Measurements from ENCODE around the gene PALLD. TPM values are rescaled to one million over a fixed set of nuclear protein-coding genes. Genes with fewer than 3 reads are reported as not detected.

The PALLD gene
- total RNA-seq, 4 donors from 2014 or later, result 93.3 to 214 (median 174) TPM

DNA sequence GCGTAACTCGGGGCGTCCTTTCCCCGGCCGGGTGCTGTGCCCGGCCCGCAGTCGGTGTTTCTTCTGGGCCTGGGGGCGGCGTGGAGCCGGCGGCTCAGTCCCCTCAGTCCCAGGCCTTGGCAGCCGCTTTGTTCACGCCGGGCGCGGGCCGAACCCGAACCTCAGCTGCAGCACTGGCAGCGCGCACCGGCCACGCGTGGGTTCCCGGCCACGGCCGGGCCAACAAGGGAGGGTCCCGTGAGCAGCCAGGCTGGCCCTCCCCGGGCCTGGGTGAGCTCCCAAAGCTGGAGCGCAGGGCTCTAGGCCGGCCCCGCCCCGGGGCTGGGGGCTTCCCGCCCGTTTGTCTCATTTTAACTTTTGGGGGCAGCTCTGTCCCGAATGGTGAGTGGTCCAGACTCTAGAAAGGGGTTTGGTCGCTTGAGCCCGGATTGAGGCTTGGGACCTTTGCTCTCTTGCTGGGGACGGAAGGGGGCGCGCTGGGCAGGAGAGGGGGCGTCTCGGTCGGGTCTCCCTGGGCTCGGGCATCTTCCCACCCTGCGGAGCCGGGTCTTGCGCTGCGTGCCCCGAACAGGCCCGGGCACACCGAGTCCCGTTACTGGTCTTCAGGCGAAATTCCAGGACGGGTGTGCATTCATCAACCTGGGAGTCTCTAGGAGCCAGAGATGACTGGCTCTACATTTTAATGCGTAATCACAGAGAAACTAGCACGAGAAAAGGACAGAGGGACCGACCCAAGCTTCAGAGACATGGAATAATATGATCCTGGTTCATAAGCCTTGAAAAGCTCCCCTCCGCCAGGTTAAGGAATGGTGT, 336.1 kb downstream of the PALLD start:
- Histone ChIP-seq H3K4me1 (peaks cover 0 to 29% (median 0%) of the 10 kb centered on the region in 4 donors), H3K36me3 (no peaks in the 10 kb centered on the region), H3K9me3 (no peaks in the 10 kb centered on the region), H3K4me3 (peak overlapping the region; percentile 62 to 86 (median 78)), H3K27me3 (no peaks in the 10 kb centered on the region), H3K27ac (peak overlapping the region; percentile 80 to 92 (median 84))
- 5 to 17% methylated on average over 8 to 48 of the region's 59 CpGs for WGBS, 2 donors
- TF ChIP-seq POLR2A (IDR thresholded peaks at IDR 0.05), result no peak
- TF ChIP-seq, protein P1, sequence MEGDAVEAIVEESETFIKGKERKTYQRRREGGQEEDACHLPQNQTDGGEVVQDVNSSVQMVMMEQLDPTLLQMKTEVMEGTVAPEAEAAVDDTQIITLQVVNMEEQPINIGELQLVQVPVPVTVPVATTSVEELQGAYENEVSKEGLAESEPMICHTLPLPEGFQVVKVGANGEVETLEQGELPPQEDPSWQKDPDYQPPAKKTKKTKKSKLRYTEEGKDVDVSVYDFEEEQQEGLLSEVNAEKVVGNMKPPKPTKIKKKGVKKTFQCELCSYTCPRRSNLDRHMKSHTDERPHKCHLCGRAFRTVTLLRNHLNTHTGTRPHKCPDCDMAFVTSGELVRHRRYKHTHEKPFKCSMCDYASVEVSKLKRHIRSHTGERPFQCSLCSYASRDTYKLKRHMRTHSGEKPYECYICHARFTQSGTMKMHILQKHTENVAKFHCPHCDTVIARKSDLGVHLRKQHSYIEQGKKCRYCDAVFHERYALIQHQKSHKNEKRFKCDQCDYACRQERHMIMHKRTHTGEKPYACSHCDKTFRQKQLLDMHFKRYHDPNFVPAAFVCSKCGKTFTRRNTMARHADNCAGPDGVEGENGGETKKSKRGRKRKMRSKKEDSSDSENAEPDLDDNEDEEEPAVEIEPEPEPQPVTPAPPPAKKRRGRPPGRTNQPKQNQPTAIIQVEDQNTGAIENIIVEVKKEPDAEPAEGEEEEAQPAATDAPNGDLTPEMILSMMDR (IDR thresholded peaks at IDR 0.05), result peak in 2 of 5 experiments; percentile 15 to 24
- peak in 1 of 2 donors; percentile 42 for DNase-seq (ENCODE audit: low spot score in 2 of 2)

DNA sequence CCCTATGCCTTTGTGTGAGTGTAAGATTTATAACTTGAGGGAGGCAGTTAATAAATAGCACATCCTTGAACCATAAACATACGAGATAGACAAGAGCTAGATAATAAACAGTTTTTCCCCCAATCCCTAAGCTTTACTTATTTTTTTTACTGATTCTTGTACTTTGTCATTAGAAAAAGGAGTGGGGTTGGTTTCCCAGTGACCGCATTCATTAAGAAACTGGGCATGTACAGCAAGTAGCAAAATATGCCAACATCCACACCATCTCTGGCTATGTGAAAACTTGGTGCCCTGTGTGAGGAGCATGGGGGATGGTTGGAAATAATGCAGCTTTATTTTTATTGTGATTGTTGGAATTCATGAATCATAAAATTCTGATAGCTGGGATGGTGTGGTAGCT, 337.0 kb downstream of the PALLD start:
- Histone ChIP-seq H3K36me3 (no peaks in the 10 kb centered on the region), H3K4me1 (peaks cover 0 to 29% (median 0%) of the 10 kb centered on the region in 4 donors), H3K27ac (peak overlapping the region in 3 of 4 donors; percentile 80 to 92 (median 82)), H3K27me3 (no peaks in the 10 kb centered on the region), H3K9me3 (no peaks in the 10 kb centered on the region), H3K4me3 (peak overlapping the region in 2 of 4 donors; percentile 62 to 81)
- 46 to 50% methylated on average over 2 of the region's 2 CpGs for WGBS, 2 donors
- no peak for DNase-seq (ENCODE audit: low spot score in 2 of 2)
- TF ChIP-seq, protein P1 (IDR thresholded peaks at IDR 0.05), result no peak
- TF ChIP-seq EP300 (IDR thresholded peaks at IDR 0.05) (no peak), POLR2A (IDR thresholded peaks at IDR 0.05) (no peak)

- Histone ChIP-seq H3K27ac (no peak overlapping the region), H3K27me3 (no peaks in the 10 kb centered on the region), H3K4me3 (no peak overlapping the region), H3K9me3 (no peaks in the 10 kb centered on the region), H3K36me3 (no peaks in the 10 kb centered on the region), H3K4me1 (peaks cover 0 to 46% (median 4%) of the 10 kb centered on the region in 4 donors)
- 85 to 87% methylated on average over 9 of the region's 9 CpGs for WGBS, 2 donors
- no peak for DNase-seq (ENCODE audit: low spot score in 2 of 2)
- TF ChIP-seq, protein P1 (IDR thresholded peaks at IDR 0.05), result no peak
- no peak for TF ChIP-seq EP300 (IDR thresholded peaks at IDR 0.05)
- TF ChIP-seq POLR2A (IDR thresholded peaks at IDR 0.05), result no peak
Observed at GRCh38 chr4:168835880-168836454, 339.1 kb downstream of the PALLD start.

DNA sequence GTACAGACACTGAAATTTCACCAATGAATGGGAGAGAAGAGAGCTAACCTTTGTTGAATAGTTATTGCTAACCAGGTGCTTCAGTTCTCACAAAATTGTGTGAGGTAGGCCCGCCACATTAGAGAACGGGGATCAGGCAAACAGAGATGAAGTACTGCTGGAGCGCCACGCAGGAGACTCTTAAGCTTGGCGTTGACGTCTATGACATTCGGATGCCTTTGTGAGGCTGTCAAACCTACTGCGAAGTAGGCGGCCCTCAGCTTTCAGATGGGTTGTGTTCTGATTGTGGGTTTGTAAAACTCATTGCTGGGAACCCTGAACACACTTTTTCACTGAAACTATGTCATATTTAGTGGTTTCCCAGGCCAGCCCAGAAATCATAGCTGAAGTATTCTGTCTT, 339.6 kb downstream of the PALLD start:
- Histone ChIP-seq H3K9me3 (no peaks in the 10 kb centered on the region), H3K27ac (no peak overlapping the region), H3K36me3 (no peaks in the 10 kb centered on the region), H3K27me3 (no peaks in the 10 kb centered on the region), H3K4me1 (peaks cover 0 to 46% (median 4%) of the 10 kb centered on the region in 4 donors), H3K4me3 (no peak overlapping the region)
- TF ChIP-seq EP300 (IDR thresholded peaks at IDR 0.05), result no peak
- no peak for TF ChIP-seq POLR2A (IDR thresholded peaks at IDR 0.05)
- TF ChIP-seq, protein P1 (IDR thresholded peaks at IDR 0.05), result no peak
- WGBS, 2 donors, result 86 to 89% methylated on average over 9 of the region's 9 CpGs
- DNase-seq (ENCODE audit: low spot score in 2 of 2), result no peak

DNA sequence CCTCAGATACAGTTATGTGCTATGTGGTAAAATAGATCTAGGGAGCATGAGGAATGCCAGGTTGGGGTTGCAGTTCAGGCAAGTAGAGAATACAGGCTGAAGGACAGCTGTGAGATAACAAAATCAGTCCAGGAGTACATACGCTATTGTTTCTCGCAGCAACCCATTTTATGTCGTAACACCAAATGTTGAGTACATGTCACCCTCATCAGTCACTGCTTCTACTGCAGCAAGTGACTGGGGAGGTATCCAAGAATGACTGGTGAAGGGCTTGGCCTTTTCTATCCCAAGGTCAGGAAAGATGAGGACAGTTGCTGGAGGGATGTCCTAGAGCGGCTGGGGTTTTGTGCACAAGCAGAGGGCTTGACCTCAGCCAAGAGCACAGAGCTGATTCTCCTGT, 341.1 kb downstream of the PALLD start:
- no peaks in the 10 kb centered on the region for H3K27me3 ChIP-seq
- H3K36me3 ChIP-seq, result no peaks in the 10 kb centered on the region
- DNase-seq (ENCODE audit: low spot score in 2 of 2), result no peak
- TF ChIP-seq, protein P1 (IDR thresholded peaks at IDR 0.05), result no peak
- TF ChIP-seq EP300 (IDR thresholded peaks at IDR 0.05) (peak in 1 of 2 donors; percentile 14), POLR2A (IDR thresholded peaks at IDR 0.05) (no peak)
- WGBS, 2 donors, result 94% methylated on average over 4 of the region's 4 CpGs
- H3K9me3 ChIP-seq, result no peaks in the 10 kb centered on the region
- peak overlapping the region in 2 of 4 donors; percentile 22 to 56 for H3K27ac ChIP-seq
- no peak overlapping the region for H3K4me3 ChIP-seq
- H3K4me1 ChIP-seq, result peaks cover 0 to 59% (median 4%) of the 10 kb centered on the region in 4 donors
